ENCODE results near the gene C5AR2. TPM values are rescaled to one million over a fixed set of nuclear protein-coding genes. Genes with fewer than 3 reads are reported as not detected.

C5AR2 gene
- total and polyA plus RNA-seq, 2 experiments from 2014 or later = 0.28 TPM; not detected in 1

- Mint-ChIP-seq H3K4me3 (no peak overlapping the region), H3K27me3 (ENCODE audit: insufficient read depth, low read depth, poor library complexity) (peaks cover 6% of the 10 kb centered on the region), H3K4me1 (no peaks in the 10 kb centered on the region), H3K36me3 (ENCODE audit: low read depth) (peaks cover under 1% of the 10 kb centered on the region; the same call in 1 of the 3 replicates), H3K9me3 (peaks cover 10% of the 10 kb centered on the region; the same call in 2 of the 3 replicates), H3K27ac (no peak overlapping the region)
- 0 out of 2 replicates have a peak, but pooled peaks cover under 1% of the 10 kb centered on the region for H3K4me1 ChIP-seq (ENCODE audit: insufficient read depth)
- H3K79me2 ChIP-seq (replicated peaks; ENCODE audit: insufficient read depth) = no peaks in the 10 kb centered on the region
- H3K27ac ChIP-seq (ENCODE audit: low read depth) = no peak overlapping the region
- H4K20me1 ChIP-seq (replicated peaks; ENCODE audit: insufficient read depth) = no peaks in the 10 kb centered on the region
- ATAC-seq = no peak
- no peak overlapping the region for H3K4me2 ChIP-seq
- no peaks in the 10 kb centered on the region for H3K9me2 ChIP-seq (ENCODE audit: insufficient read depth)
- no peak overlapping the region for H3K4me3 ChIP-seq
- TF ChIP-seq JUNB (IDR thresholded peaks at IDR 0.05; ENCODE audit: unreplicated experiment) = no peak
- no peak for TF ChIP-seq ETS1 (IDR thresholded peaks at IDR 0.05)
- TF ChIP-seq ZNF462 (CRISPR knock-in tag; IDR thresholded peaks at IDR 0.05) = no peak
- no peak for TF ChIP-seq STAT1 (IDR thresholded peaks at IDR 0.05; ENCODE audit: unreplicated experiment)
- TF ChIP-seq EZH2phosphoT487 (IDR thresholded peaks at IDR 0.05; ENCODE audit: unreplicated experiment) = no peak
- TF ChIP-seq ZNF331 (CRISPR knock-in tag; IDR thresholded peaks at IDR 0.05; ENCODE audit: low read depth) = no peak
- TF ChIP-seq POLR2AphosphoS5 (IDR thresholded peaks at IDR 0.05; ENCODE audit: low read depth) = no peak
- TF ChIP-seq CTCF (conservative IDR thresholded peaks at IDR 0.05; ENCODE audit: low read depth in 2 of 2) = no peak
- no peak for TF ChIP-seq REST (IDR thresholded peaks at IDR 0.05; ENCODE audit: unreplicated experiment)
- no peak for TF ChIP-seq NANOG (IDR thresholded peaks at IDR 0.05; ENCODE audit: borderline replicate concordance)
- TF ChIP-seq CREB1 (CRISPR knock-in tag; IDR thresholded peaks at IDR 0.05; ENCODE audit: low read depth) = no peak
- no peak for TF ChIP-seq EZH2 (IDR thresholded peaks at IDR 0.05; ENCODE audit: low read depth, unreplicated experiment)
- no peak for TF ChIP-seq ZNF114 (CRISPR knock-in tag; IDR thresholded peaks at IDR 0.05)
- H2AFZ ChIP-seq = no peak overlapping the region
- H3K27me3 ChIP-seq (ENCODE audit: insufficient read depth) = peaks cover 1% of the 10 kb centered on the region; the same call in 1 of the 2 replicates
- peaks cover 1% of the 10 kb centered on the region; the same call in 1 of the 2 replicates for H3F3A ChIP-seq (replicated peaks; ENCODE audit: low read depth)
- H3K36me3 ChIP-seq (ENCODE audit: insufficient read depth) = no peaks in the 10 kb centered on the region
- no peak for DNase-seq (ENCODE audit: low spot score)
Observed at GRCh38 chr19:47343194-47343802, 11.3 kb downstream of the C5AR2 start.

Measured in GM23338 (cell line).